NCI-H774 (cell line): ENCODE measurements around the gene SOX6.
"Not testable (repeated sequence)": the region's sequence is repeated elsewhere in the genome, so short reads cannot be mapped to it uniquely, and the experiment has no call there.

Experiments used
- DNase-seq: peaks from one replicate; lab custom pipeline; 2025; lab: John Stamatoyannopoulos, UW

SOX6 gene

GRCh38 chr11:15930442-15931025, 425.8 kb downstream of the SOX6 start:
- no peak for DNase-seq

- DNase-seq: no peak
These were observed 426.9 kb downstream of the SOX6 start for GRCh38 chr11:15929371-15929901.

- no peak for DNase-seq
These were observed 428.5 kb downstream of the SOX6 start for GRCh38 chr11:15927864-15928217.

GRCh38 chr11:15927196-15927863, 429.0 kb downstream of the SOX6 start:
- DNase-seq: no peak

- no peak for DNase-seq
These were observed 430.3 kb downstream of the SOX6 start for GRCh38 chr11:15926071-15926470.

GRCh38 chr11:15923183-15923582, 433.2 kb downstream of the SOX6 start:
- no peak for DNase-seq

- not testable (repeated sequence) for DNase-seq
These were observed 433.6 kb downstream of the SOX6 start for GRCh38 chr11:15922745-15923144.

- no peak for DNase-seq
These were observed 435.3 kb downstream of the SOX6 start for GRCh38 chr11:15920856-15921629.

GRCh38 chr11:15918674-15919073, 437.7 kb downstream of the SOX6 start:
- no peak for DNase-seq

GRCh38 chr11:15918212-15918611, 438.1 kb downstream of the SOX6 start:
- peak; percentile 63 for DNase-seq
